KBM-7 (cell line): Measurements from ENCODE around the gene GOLGA8R.
"Not testable (repeated sequence)": the region's sequence is repeated elsewhere in the genome, so short reads cannot be mapped to it uniquely, and the experiment has no call there.

Source experiments
- DNase-seq: peaks from one replicate; pipeline ENCODE4 v3.0.0-alpha.2; 2015
- in situ Hi-C: fragments of 300-500 bp; cut with MboI; formaldehyde crosslinking; loops from 2 replicates; pipeline ENCODE4 v1.14.3; 2020; ENCODE audit warnings: low sequenced_read_pairs, low pct_unique_long_range_greater_than_20kb, mixed read lengths

The GOLGA8R gene

GRCh38 chr15:30414160-30414559 lies at the start of gene GOLGA8R:
Gene GOLGA8R (minus strand): TSS chr15:30414260. CDS start chr15:30414162, 98 bp downstream.
- in situ Hi-C loops, DNase-seq: not testable (repeated sequence)

- in situ Hi-C loops, DNase-seq: not testable (repeated sequence)
Observed at GRCh38 chr15:30463849-30464248, 49.8 kb upstream of the GOLGA8R start.

GRCh38 chr15:30462176-30462575 lies 48.1 kb upstream of the GOLGA8R start:
- DNase-seq, in situ Hi-C loops: not testable (repeated sequence)

- in situ Hi-C loops: not testable (repeated sequence)
Observed at GRCh38 chr15:30452702-30453101, 38.6 kb upstream of the GOLGA8R start.

GRCh38 chr15:30438348-30438747 lies 24.3 kb upstream of the GOLGA8R start:
- in situ Hi-C loops, DNase-seq: not testable (repeated sequence)

More at GRCh38 chr15:30452702-30453101, 38.6 kb upstream of the GOLGA8R start:
- DNase-seq: not testable (repeated sequence)

- DNase-seq, in situ Hi-C loops: not testable (repeated sequence)
Observed at GRCh38 chr15:30435878-30436277, 21.8 kb upstream of the GOLGA8R start.

- peak; percentile 49 for DNase-seq
- in situ Hi-C loops: not testable (repeated sequence)
Observed at GRCh38 chr15:30420723-30421122, 6.7 kb upstream of the GOLGA8R start.

GRCh38 chr15:30407636-30408035 lies 6.4 kb downstream of the GOLGA8R start:
- DNase-seq, in situ Hi-C loops: not testable (repeated sequence)

GRCh38 chr15:30398988-30399387 lies 15.1 kb downstream of the GOLGA8R start:
- in situ Hi-C loops, DNase-seq: not testable (repeated sequence)

- DNase-seq, in situ Hi-C loops: not testable (repeated sequence)
Observed at GRCh38 chr15:30393664-30393991, 20.4 kb downstream of the GOLGA8R start.

GRCh38 chr15:30392766-30393663 lies 21.0 kb downstream of the GOLGA8R start, which contains the start of gene CHRFAM7A:
Gene CHRFAM7A (minus strand): TSS chr15:30393540. CDS start chr15:30383351, 10,189 bp downstream.
- in situ Hi-C loops, DNase-seq: not testable (repeated sequence)

GRCh38 chr15:30386318-30386887 lies 27.7 kb downstream of the GOLGA8R start:
- in situ Hi-C loops, DNase-seq: not testable (repeated sequence)

GRCh38 chr15:30377082-30377413 lies 37.0 kb downstream of the GOLGA8R start:
- DNase-seq, in situ Hi-C loops: not testable (repeated sequence)

GRCh38 chr15:30376375-30377081 lies 37.5 kb downstream of the GOLGA8R start:
- in situ Hi-C loops, DNase-seq: not testable (repeated sequence)

- in situ Hi-C loops, DNase-seq: not testable (repeated sequence)
Observed at GRCh38 chr15:30375872-30376271, 38.2 kb downstream of the GOLGA8R start.

- DNase-seq, in situ Hi-C loops: not testable (repeated sequence)
Observed at GRCh38 chr15:30374862-30375261, 39.2 kb downstream of the GOLGA8R start.

GRCh38 chr15:30368271-30368670 lies 45.8 kb downstream of the GOLGA8R start:
- in situ Hi-C loops, DNase-seq: not testable (repeated sequence)

- in situ Hi-C loops, DNase-seq: not testable (repeated sequence)
Observed at GRCh38 chr15:30367246-30367645, 46.8 kb downstream of the GOLGA8R start.

GRCh38 chr15:30361404-30361803 lies 52.7 kb downstream of the GOLGA8R start:
- DNase-seq, in situ Hi-C loops: not testable (repeated sequence)
